Choroid plexus epithelial cell (primary cell): ENCODE data around the gene TRIM34.

Experiments used
- DNase-seq: peaks from one replicate; pipeline ENCODE4 v3.0.0-alpha.2; 2010; ENCODE audit warnings: low read depth
- H3K4me3 ChIP-seq: 2 replicates; pipeline ENCODE4 v1.5.1; 2011; ENCODE audit warnings: low read depth, mild to moderate bottlenecking, control low read depth, low read length, moderate library complexity
- CTCF ChIP-seq: conservative IDR thresholded peaks from 2 replicates; pipeline ENCODE4 v1.5.1; 2011; ENCODE audit warnings: low read depth, mild to moderate bottlenecking, control low read depth, inconsistent platforms, low read length, moderate library complexity

The TRIM34 gene

GRCh38 chr11:5621580-5621979 lies 3.2 kb upstream of the TRIM34 start:
- H3K4me3 ChIP-seq = no peak overlapping the region
- TF ChIP-seq CTCF = no peak
- DNase-seq = no peak

- no peak overlapping the region for H3K4me3 ChIP-seq
- DNase-seq = no peak
- TF ChIP-seq CTCF = no peak
Observed at GRCh38 chr11:5622802-5623201, 2.0 kb upstream of the TRIM34 start.

GRCh38 chr11:5625281-5625680 lies 480 bp downstream of the TRIM34 start:
- no peak for DNase-seq
- TF ChIP-seq CTCF = no peak
- H3K4me3 ChIP-seq = peak overlapping the region; percentile 70

GRCh38 chr11:5626196-5626595 lies 1.4 kb downstream of the TRIM34 start:
- DNase-seq = peak; percentile 52
- no peak for TF ChIP-seq CTCF
- H3K4me3 ChIP-seq = no peak overlapping the region

GRCh38 chr11:5631417-5631816 lies 6.6 kb downstream of the TRIM34 start:
- no peak for TF ChIP-seq CTCF
- H3K4me3 ChIP-seq = no peak overlapping the region
- no peak for DNase-seq

- DNase-seq = no peak
- H3K4me3 ChIP-seq = no peak overlapping the region
- no peak for TF ChIP-seq CTCF
Observed at GRCh38 chr11:5631969-5632635, 7.3 kb downstream of the TRIM34 start.

GRCh38 chr11:5639953-5640352 lies 15.2 kb downstream of the TRIM34 start:
- TF ChIP-seq CTCF = no peak
- no peak for DNase-seq
- no peak overlapping the region for H3K4me3 ChIP-seq
